ENCODE data around the gene TAF4B. TPM values are rescaled to one million over a fixed set of nuclear protein-coding genes. Genes with fewer than 3 reads are reported as not detected.
"Not testable (repeated sequence)": the region's sequence is repeated elsewhere in the genome, so short reads cannot be mapped to it uniquely, and the experiment has no call there.

Gene TAF4B
- total and polyA plus RNA-seq, 7 donors, result 2.0 to 8.3 (median 2.9) TPM

DNA sequence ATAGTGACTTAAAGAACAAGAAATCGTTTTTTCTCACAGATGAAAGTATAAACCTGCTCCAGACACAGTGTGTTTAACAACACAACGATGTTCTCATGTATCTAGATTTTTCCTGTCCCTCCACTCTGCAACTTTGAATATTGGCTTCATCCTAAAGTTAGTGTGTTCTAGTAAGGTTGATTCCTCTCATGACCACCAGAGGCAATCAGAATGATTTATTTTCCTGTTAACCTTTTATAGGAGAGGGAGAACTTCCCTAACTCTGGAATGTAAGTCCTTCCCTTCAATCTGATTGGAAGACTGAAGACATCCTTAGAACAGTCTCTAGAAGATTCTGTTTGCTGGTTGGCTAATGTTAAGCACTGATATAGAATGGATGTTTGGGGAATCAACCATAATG lies 41.0 kb upstream of the TAF4B start:
- peaks cover 7% of the 10 kb centered on the region for H3K9me3 ChIP-seq
- intact Hi-C loops (cut with DNase I), result no loop called here
- no peak for ATAC-seq
- no peak overlapping the region for H3K4me3 ChIP-seq
- no peak overlapping the region for H3K27ac ChIP-seq
- 58 to 70% (median 63%) methylated on average over 2 of the region's 2 CpGs for WGBS, 3 donors
- no peak for DNase-seq
- TF ChIP-seq, protein P1, sequence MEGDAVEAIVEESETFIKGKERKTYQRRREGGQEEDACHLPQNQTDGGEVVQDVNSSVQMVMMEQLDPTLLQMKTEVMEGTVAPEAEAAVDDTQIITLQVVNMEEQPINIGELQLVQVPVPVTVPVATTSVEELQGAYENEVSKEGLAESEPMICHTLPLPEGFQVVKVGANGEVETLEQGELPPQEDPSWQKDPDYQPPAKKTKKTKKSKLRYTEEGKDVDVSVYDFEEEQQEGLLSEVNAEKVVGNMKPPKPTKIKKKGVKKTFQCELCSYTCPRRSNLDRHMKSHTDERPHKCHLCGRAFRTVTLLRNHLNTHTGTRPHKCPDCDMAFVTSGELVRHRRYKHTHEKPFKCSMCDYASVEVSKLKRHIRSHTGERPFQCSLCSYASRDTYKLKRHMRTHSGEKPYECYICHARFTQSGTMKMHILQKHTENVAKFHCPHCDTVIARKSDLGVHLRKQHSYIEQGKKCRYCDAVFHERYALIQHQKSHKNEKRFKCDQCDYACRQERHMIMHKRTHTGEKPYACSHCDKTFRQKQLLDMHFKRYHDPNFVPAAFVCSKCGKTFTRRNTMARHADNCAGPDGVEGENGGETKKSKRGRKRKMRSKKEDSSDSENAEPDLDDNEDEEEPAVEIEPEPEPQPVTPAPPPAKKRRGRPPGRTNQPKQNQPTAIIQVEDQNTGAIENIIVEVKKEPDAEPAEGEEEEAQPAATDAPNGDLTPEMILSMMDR (IDR thresholded peaks at IDR 0.05), result no peak
- H3K36me3 ChIP-seq (ENCODE audit: insufficient read depth in 1 of 2, low read depth in 1 of 2), result no peaks in the 10 kb centered on the region
- no peaks in the 10 kb centered on the region for H3K27me3 ChIP-seq (ENCODE audit: insufficient read depth in 3 of 3, low read length in 2 of 3)
- H3K4me1 ChIP-seq, result no peaks in the 10 kb centered on the region

DNA sequence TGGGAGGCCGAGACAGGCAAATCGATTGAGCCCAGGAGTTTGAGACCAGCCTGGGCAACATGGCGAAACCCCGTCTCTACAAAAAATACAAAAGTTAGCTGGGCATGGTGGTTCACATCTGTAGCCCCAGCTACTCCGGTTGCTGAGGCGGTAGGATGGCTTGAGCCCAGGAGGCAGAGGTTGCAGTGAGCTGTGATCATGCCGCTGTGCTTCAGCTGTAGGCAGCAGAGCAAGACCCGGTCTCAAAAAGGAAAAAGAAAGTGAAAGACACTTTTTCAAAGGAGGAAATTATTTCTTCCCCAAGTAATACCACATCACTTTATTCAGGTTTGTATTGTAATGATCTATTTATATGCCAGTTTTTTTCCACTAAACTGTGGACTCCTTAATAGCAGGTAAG lies 35.7 kb upstream of the TAF4B start:
- no peak overlapping the region for H3K4me3 ChIP-seq
- peaks cover 7% of the 10 kb centered on the region for H3K9me3 ChIP-seq
- no peaks in the 10 kb centered on the region for H3K27me3 ChIP-seq (ENCODE audit: insufficient read depth in 3 of 3, low read length in 2 of 3)
- H3K4me1 ChIP-seq, result no peaks in the 10 kb centered on the region
- H3K27ac ChIP-seq, result no peak overlapping the region
- TF ChIP-seq, protein P1 (IDR thresholded peaks at IDR 0.05), result no peak
- intact Hi-C loops (cut with DNase I), result no loop called here
- no peaks in the 10 kb centered on the region for H3K36me3 ChIP-seq (ENCODE audit: insufficient read depth in 1 of 2, low read depth in 1 of 2)
- whole genome bisulfite sequencing, 3 donors, result 86 to 92% (median 89%) methylated on average over 8 of the region's 8 CpGs
- ATAC-seq (no peak), DNase-seq (no peak)

DNA sequence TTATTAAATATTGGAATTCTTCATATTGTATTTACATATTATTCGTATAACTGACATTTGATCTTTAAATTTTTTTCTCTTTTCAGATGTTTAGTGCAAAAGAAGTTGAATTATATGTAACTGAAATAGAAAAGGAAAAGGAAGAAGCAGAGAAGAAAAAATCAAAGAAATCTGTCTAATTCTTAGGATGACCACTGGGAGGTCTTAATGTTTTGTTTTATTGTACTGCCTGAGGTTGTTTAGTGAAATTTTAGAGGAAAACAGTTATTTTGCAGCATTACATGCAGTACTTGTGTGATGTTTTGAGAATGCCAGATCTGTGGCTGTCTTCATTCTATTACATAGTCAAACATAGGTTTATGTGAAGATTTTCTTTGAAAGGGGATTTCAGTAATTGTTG lies 34.0 kb upstream of the TAF4B start:
- H3K4me3 ChIP-seq, result no peak overlapping the region
- 70 to 88% (median 80%) methylated on average over 1 of the region's 1 CpG for WGBS, 3 donors
- no peaks in the 10 kb centered on the region for H3K27me3 ChIP-seq (ENCODE audit: insufficient read depth in 3 of 3, low read length in 2 of 3)
- H3K27ac ChIP-seq, result no peak overlapping the region
- intact Hi-C loops (cut with DNase I), result no loop called here
- DNase-seq, result no peak
- H3K36me3 ChIP-seq (ENCODE audit: insufficient read depth in 1 of 2, low read depth in 1 of 2), result no peaks in the 10 kb centered on the region
- H3K4me1 ChIP-seq, result no peaks in the 10 kb centered on the region
- ATAC-seq, result no peak
- H3K9me3 ChIP-seq, result peaks cover 7% of the 10 kb centered on the region
- TF ChIP-seq, protein P1 (IDR thresholded peaks at IDR 0.05), result no peak

DNA sequence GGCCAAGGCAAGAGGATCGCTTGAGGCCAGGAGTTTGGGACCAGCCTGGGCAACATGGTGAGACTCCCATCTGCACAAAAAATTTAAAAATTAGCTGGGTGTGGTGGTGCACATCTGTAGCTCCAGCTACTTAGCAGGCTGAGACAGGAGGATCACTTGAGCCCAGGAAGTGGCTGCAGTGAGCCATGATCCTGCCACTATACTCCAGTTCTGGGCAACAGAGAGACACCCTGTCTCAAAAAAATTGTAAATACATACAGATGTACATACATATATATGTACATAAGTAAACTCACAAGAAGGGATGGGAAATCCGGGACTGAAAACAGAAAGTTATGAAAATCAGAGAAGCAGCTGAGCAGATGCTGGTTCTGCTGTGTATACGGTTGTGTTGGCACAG lies 29.6 kb upstream of the TAF4B start:
- Histone ChIP-seq H3K36me3 (ENCODE audit: insufficient read depth in 1 of 2, low read depth in 1 of 2) (no peaks in the 10 kb centered on the region), H3K27ac (no peak overlapping the region), H3K4me3 (no peak overlapping the region), H3K9me3 (no peaks in the 10 kb centered on the region), H3K27me3 (ENCODE audit: insufficient read depth in 3 of 3, low read length in 2 of 3) (no peaks in the 10 kb centered on the region), H3K4me1 (no peaks in the 10 kb centered on the region)
- ATAC-seq, result no peak
- intact Hi-C loops (cut with DNase I), result no loop called here
- 84 to 86% (median 85%) methylated on average over 3 of the region's 3 CpGs for WGBS, 3 donors
- TF ChIP-seq, protein P1 (IDR thresholded peaks at IDR 0.05), result no peak
- no peak for DNase-seq

DNA sequence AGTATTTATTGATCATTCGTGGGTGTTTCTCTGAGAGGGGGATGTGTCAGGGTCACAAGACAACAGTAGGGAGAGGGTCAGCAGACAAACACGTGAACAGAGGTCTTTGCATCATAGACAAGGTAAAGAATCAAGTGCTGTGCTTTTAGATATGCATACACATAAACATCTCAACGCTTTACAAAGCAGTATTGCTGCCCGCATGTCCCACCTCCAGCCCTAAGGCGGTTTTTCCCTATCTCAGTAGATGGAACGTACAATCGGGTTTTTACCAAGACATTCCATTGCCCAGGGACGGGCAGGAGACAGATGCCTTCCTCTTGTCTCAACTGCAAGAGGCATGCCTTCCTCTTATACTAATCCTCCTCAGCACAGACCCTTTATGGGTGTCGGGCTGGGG lies 24.2 kb upstream of the TAF4B start:
- ATAC-seq; H3K27ac ChIP-seq; intact Hi-C loops (cut with DNase I); H3K27me3 ChIP-seq (ENCODE audit: insufficient read depth in 3 of 3, low read length in 2 of 3); DNase-seq; H3K9me3 ChIP-seq; H3K36me3 ChIP-seq (ENCODE audit: insufficient read depth in 1 of 2, low read depth in 1 of 2); H3K4me3 ChIP-seq; H3K4me1 ChIP-seq: not testable (repeated sequence)
- 76 to 85% (median 84%) methylated on average over 8 of the region's 9 CpGs for WGBS, 3 donors

Data from psoas muscle (tissue), 8 donors.